HPDE6-E6E7 (cell line): ENCODE data around the gene PITX1.
"Not testable (repeated sequence)": the region's sequence is repeated elsewhere in the genome, so short reads cannot be mapped to it uniquely, and the experiment has no call there.

Source experiments
- DNase-seq: peaks from one replicate; pipeline ENCODE4 v3.0.0; 2011; ENCODE audit warnings: missing footprints; ENCODE audit errors: extremely low spot score

The PITX1 gene

DNA sequence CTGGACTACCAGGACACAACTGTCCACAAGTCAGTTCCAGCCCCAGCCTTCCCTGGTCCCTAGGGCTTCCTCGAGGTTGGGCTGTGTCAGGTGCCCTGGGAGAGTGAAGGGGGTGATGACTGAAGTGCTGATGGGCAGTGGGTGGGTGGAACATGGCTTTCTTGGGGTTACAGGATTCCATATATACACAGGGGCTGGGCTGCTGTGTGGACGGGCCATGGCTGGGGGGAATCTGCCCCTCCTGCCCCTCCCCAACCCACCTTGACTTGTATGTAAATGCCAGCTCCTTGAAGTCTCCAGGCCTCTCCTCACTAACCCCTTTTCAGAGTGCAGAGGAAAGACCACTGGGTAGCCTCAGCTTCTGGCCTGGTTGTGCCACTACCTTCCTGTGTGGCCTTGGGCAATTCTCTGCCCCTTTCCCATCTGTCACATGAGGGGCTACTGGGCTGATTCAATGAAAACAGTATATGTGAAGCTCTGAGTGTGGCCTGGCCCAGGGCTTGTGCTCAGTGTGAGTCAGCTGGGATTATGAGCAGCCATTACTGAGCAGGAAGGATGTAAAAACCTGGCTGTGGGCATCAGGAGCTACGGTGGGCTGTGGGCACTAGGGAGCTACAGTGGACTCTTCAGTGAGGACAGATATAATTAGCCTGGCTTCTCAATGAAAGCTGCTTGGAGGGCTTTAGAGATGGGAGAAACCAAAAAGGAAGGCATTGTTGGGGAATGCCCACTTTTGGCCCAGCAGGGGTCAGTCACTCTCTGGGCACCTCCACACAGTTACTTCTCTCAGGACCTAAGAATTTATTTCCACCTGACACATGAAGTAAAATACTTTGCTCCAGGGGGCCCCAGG, 23.3 kb downstream of the PITX1 start:
- no peak for DNase-seq

- no peak for DNase-seq
Measured at GRCh38 chr5:135009736-135010501, 24.1 kb downstream of the PITX1 start.

- no peak for DNase-seq
Measured at GRCh38 chr5:135008981-135009735, 24.9 kb downstream of the PITX1 start.

GRCh38 chr5:135008556-135008955, 25.5 kb downstream of the PITX1 start:
- no peak for DNase-seq

- no peak for DNase-seq
Measured at GRCh38 chr5:135007749-135008363, 26.2 kb downstream of the PITX1 start.

GRCh38 chr5:135007305-135007704, 26.7 kb downstream of the PITX1 start:
- DNase-seq: no peak

DNA sequence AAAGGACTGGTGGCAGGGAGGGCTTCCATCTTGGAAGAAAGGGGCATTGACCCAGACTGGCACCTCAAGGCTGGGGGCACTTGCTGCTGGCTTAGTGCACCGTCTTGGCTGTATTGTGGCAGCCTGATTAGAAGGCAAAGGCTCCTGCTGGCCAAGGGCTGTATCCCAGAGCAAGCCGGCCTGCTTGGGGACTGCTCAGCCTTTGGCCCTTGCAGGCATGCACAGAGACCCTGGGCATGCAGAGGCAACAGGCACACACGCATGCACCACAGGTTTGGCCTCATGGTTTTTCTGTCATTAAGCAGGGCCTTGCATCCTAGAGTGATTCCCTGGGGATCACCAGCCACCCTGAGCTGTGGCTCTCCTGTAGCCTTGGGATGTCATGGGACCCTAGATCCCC, 29.0 kb downstream of the PITX1 start:
- no peak for DNase-seq

- DNase-seq: no peak
Measured at GRCh38 chr5:135004376-135004775, 29.7 kb downstream of the PITX1 start.

GRCh38 chr5:134998068-134998467, 36.0 kb downstream of the PITX1 start:
- not testable (repeated sequence) for DNase-seq

DNA sequence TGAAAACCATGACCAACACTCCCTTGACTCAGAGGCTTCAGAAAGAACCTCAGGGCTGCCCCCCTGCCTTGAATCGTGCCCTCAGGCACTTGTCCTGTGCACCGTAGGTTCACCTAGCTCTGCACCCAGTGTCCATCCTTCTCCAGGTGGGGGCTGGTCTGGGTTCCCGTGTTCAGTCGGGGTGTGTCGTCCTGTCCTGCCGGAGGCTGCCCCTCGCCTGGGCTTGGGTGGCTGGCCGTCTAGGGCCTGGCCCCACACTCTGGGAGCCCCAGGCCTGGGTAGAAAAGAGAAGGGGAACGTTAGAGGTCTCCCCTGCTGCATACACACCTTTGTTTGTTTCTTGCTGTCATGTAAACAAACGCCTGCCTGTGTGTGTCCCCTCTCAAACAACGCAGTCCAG, 37.0 kb downstream of the PITX1 start:
- no peak for DNase-seq

GRCh38 chr5:134995850-134996402, 38.1 kb downstream of the PITX1 start:
- no peak for DNase-seq

GRCh38 chr5:134994560-134995156, 39.4 kb downstream of the PITX1 start:
- no peak for DNase-seq

- DNase-seq: no peak
Measured at GRCh38 chr5:134993161-134993560, 40.9 kb downstream of the PITX1 start.

DNA sequence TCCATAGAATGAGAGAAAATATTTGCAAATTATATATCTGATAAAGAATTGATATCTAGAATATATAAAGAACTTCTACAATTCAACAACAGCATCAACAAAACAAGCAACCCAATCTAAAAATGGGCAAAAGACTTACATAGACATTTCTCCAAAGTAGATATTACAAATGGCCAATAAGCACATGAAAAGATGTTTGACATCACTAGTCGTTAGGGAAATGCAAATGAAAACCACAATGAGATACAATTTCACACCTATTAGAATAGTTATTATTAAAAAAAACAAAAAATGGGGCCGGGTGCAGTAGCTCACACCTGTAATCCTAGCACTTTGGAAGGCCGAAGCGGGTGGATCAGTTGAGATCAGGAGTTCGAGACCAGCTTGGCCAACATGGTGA, 41.9 kb downstream of the PITX1 start:
- no peak for DNase-seq

DNA sequence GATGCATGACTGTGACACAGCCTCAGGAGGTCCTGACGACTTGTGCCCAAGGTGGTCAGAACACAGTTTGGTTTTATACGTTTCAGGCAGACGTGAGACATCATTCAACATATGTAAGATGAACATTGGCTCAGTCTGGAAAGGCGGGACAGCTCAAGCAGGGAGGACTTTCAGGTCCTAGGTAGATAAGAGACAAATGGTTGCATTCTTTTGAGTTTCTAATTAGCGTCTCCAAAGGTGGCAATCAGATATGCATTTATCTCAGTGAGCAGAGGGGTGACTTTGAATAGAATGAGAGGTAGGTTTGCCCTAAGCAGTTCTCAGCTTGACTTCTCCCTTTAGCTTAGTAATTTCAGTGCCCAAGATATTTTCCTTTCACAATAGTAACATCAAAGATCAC, 43.8 kb downstream of the PITX1 start:
- not testable (repeated sequence) for DNase-seq

DNA sequence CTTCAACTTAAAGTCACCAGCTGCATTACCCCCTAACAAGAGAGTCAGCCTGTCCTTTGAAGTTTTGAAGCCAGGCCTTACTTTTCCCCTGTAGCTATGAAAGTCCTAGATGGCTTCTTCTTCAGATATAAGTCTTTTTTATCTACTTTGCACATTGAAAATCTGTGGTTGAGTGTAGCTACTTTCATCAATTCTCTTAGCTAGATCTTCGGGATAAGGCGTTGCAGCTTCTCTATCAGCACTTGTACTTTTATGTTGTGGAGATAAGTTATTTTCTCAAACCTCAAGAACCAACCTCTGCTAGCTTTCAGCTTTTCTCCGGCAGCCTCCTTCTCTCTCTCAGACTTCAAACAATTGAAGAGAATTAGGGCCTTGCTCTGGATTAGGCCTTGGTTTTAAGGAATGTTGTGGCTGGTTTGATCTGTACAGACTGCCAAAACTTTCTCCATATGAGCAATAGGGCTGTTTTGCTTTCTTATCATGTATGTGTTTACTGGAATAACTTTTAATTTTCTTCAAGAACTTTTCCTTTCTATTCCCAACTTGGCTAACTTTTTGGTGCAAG, 44.7 kb downstream of the PITX1 start:
- DNase-seq: no peak

GRCh38 chr5:134982230-134982629, 51.8 kb downstream of the PITX1 start:
- DNase-seq: no peak

DNA sequence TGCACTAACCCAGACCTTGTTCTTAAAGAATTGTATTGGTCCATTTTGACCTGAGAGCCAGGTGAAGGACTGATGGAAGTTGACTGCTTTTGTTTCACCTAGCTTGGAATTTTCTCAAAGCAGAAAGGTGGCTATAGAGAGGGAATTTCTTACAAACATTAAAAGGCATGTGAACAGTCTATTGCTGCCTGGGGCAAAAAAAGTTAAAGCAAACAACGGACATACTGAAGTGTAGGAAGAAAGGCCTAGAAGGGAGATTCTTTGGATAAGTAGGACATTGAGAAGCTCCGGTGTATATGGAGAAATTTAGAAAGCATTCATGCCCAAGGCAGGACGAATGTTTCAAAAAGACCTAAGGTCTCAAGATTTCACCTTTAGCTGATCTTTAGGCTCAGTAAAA, 54.6 kb downstream of the PITX1 start:
- no peak for DNase-seq
